H1 (cell line): ENCODE measurements around the gene ZNF227.

Source experiments
- CREB1 ChIP-seq: IDR thresholded peaks from 2 replicates; pipeline ENCODE4 v1.6.1; 2012; ENCODE audit warnings: inconsistent platforms
- JUN ChIP-seq: IDR thresholded peaks from 2 replicates; pipeline ENCODE4 v1.6.1; 2011; ENCODE audit warnings: low read depth, mild to moderate bottlenecking, improper control_type of control experiment, low read length
- PHF8 ChIP-seq: fragments of 200-600 bp; sonication (generic); conservative IDR thresholded peaks from 2 replicates; pipeline ENCODE4 v1.7.1; 2012; ENCODE audit warnings: low read depth, mild to moderate bottlenecking, inconsistent platforms, low read length, moderate library complexity
- POLR2A ChIP-seq, 2 experiments: IDR thresholded peaks; 1 replicate in 1 of 2; 2 replicates in 1 of 2; pipeline ENCODE4 v1.6.1; 2011; ENCODE audit warnings: low read depth in 2 of 2, low read length in 2 of 2, mild to moderate bottlenecking in 2 of 2; ENCODE audit errors: control extremely low read depth in 1 of 2
- POLR2AphosphoS5 ChIP-seq: IDR thresholded peaks from 2 replicates; pipeline ENCODE4 v1.6.1; 2011; ENCODE audit warnings: low read depth, low read length
- TAF1 ChIP-seq: IDR thresholded peaks from 2 replicates; pipeline ENCODE4 v1.6.1; 2011; ENCODE audit warnings: mild to moderate bottlenecking, low read depth, low read length
- TF ChIP-seq, protein P1 (sequence below), 3 experiments: IDR thresholded peaks; 1 replicate in 2 of 3; 2 replicates in 1 of 3; pipeline versions ENCODE4 v1.5.1 to v1.6.1; 2011; ENCODE audit warnings: low read length in 3 of 3, mild to moderate bottlenecking in 3 of 3, inconsistent platforms in 2 of 3, low read depth in 1 of 3, moderate library complexity in 1 of 3; ENCODE audit not compliant: insufficient read depth in 1 of 3; ENCODE audit errors: control extremely low read depth in 1 of 3

DNA sequence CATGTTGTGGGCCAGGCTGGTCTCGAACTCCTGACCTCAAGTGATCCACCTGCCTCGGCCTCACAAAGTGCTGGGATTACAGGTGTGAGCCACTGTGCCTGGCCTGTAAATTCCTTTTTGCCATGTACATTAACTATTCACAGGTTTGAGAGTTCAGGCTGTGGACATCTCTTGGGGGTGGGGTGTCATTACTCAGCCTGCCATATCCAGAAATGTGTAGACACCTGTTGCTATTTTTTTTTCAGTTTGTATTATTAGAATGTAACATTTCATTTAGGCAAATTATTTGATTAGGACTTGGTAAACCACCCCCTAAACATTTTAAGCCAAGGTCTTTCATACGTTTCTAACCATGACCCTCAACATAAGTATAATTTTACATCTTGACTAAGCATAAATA, 20.5 kb downstream of the ZNF227 start:
- TF ChIP-seq, protein P1, sequence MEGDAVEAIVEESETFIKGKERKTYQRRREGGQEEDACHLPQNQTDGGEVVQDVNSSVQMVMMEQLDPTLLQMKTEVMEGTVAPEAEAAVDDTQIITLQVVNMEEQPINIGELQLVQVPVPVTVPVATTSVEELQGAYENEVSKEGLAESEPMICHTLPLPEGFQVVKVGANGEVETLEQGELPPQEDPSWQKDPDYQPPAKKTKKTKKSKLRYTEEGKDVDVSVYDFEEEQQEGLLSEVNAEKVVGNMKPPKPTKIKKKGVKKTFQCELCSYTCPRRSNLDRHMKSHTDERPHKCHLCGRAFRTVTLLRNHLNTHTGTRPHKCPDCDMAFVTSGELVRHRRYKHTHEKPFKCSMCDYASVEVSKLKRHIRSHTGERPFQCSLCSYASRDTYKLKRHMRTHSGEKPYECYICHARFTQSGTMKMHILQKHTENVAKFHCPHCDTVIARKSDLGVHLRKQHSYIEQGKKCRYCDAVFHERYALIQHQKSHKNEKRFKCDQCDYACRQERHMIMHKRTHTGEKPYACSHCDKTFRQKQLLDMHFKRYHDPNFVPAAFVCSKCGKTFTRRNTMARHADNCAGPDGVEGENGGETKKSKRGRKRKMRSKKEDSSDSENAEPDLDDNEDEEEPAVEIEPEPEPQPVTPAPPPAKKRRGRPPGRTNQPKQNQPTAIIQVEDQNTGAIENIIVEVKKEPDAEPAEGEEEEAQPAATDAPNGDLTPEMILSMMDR (IDR thresholded peaks at IDR 0.05; ENCODE audit: control extremely low read depth in 1 of 3, insufficient read depth in 1 of 3, low read depth in 1 of 3, low read length in 3 of 3) = no peak
- TF ChIP-seq JUN (no peak), POLR2AphosphoS5 (no peak), CREB1 (no peak), TAF1 (no peak), POLR2A (IDR thresholded peaks at IDR 0.05; ENCODE audit: control extremely low read depth in 1 of 2, low read depth in 2 of 2, low read length in 2 of 2) (no peak), PHF8 (no peak)
